ENCODE measurements around the gene SIGLEC12. TPM values are rescaled to one million over a fixed set of nuclear protein-coding genes. Genes with fewer than 3 reads are reported as not detected.

SIGLEC12 gene
- total RNA-seq, 2 donors from 2014 or later, result 1.0 to 1.6 TPM

GRCh38 chr19:51539821-51540366 is 38.3 kb upstream of the SIGLEC12 start:
- no peak overlapping the region for H3K4me3 Mint-ChIP-seq
- H3K36me3 Mint-ChIP-seq (ENCODE audit: insufficient read depth in 2 of 2), result peaks cover 0 to 2% of the 10 kb centered on the region in 2 donors
- ATAC-seq (replicated peaks in 1 of 2) (no peak), DNase-seq (no peak)
- H3K9me3 Mint-ChIP-seq, result no peaks in the 10 kb centered on the region
- no peaks in the 10 kb centered on the region for H3K4me1 Mint-ChIP-seq (ENCODE audit: low read depth)
- H3K27me3 Mint-ChIP-seq (ENCODE audit: low read depth), result peaks cover 86% of the 10 kb centered on the region
- H3K27ac Mint-ChIP-seq, result no peak overlapping the region

- Mint-ChIP-seq H3K27ac (no peak overlapping the region), H3K36me3 (ENCODE audit: insufficient read depth in 2 of 2) (peaks cover 0 to 2% of the 10 kb centered on the region in 2 donors), H3K4me3 (no peak overlapping the region), H3K9me3 (no peaks in the 10 kb centered on the region), H3K4me1 (ENCODE audit: low read depth) (no peaks in the 10 kb centered on the region), H3K27me3 (ENCODE audit: low read depth) (peaks cover 78% of the 10 kb centered on the region)
- no peak for ATAC-seq (replicated peaks in 1 of 2)
- DNase-seq, result no peak
Observed at GRCh38 chr19:51535535-51535934, 33.9 kb upstream of the SIGLEC12 start.

GRCh38 chr19:51531349-51532315 is 30.0 kb upstream of the SIGLEC12 start, which contains the start of gene SIGLEC6:
Gene SIGLEC6, minus strand, starts transcription at chr19:51531670. Its CDS starts 22 bp downstream, at chr19:51531648.
- ATAC-seq (replicated peaks in 1 of 2), result peak in 1 of 2 donors; percentile 32
- H3K4me1 Mint-ChIP-seq (ENCODE audit: low read depth), result no peaks in the 10 kb centered on the region
- H3K4me3 Mint-ChIP-seq, result peak within 1 kb of the TSS in 1 of 2 donors; percentile 19
- H3K9me3 Mint-ChIP-seq, result no peaks in the 10 kb centered on the region
- H3K27me3 Mint-ChIP-seq (ENCODE audit: low read depth), result peaks cover 67% of the 10 kb centered on the region
- H3K36me3 Mint-ChIP-seq (ENCODE audit: insufficient read depth in 2 of 2), result peaks cover 0 to 2% of the 10 kb centered on the region in 2 donors
- H3K27ac Mint-ChIP-seq, result no peak within 1 kb of the TSS
- DNase-seq, result no peak

- ATAC-seq (replicated peaks in 1 of 2) (no peak), DNase-seq (no peak)
- H3K27ac Mint-ChIP-seq, result no peak overlapping the region
- no peaks in the 10 kb centered on the region for H3K9me3 Mint-ChIP-seq
- H3K27me3 Mint-ChIP-seq (ENCODE audit: low read depth), result peaks cover 64% of the 10 kb centered on the region
- H3K36me3 Mint-ChIP-seq (ENCODE audit: insufficient read depth in 2 of 2), result no peaks in the 10 kb centered on the region
- H3K4me1 Mint-ChIP-seq (ENCODE audit: low read depth), result no peaks in the 10 kb centered on the region
- no peak overlapping the region for H3K4me3 Mint-ChIP-seq
Observed at GRCh38 chr19:51530616-51531015, 29.0 kb upstream of the SIGLEC12 start.

- no peak overlapping the region for H3K4me3 Mint-ChIP-seq
- H3K36me3 Mint-ChIP-seq (ENCODE audit: insufficient read depth in 2 of 2), result no peaks in the 10 kb centered on the region
- no peak overlapping the region for H3K27ac Mint-ChIP-seq
- peaks cover 56% of the 10 kb centered on the region for H3K27me3 Mint-ChIP-seq (ENCODE audit: low read depth)
- H3K4me1 Mint-ChIP-seq (ENCODE audit: low read depth), result no peaks in the 10 kb centered on the region
- ATAC-seq (replicated peaks in 1 of 2), result no peak
- H3K9me3 Mint-ChIP-seq, result no peaks in the 10 kb centered on the region
- DNase-seq, result no peak
Observed at GRCh38 chr19:51529301-51529700, 27.7 kb upstream of the SIGLEC12 start.

- ATAC-seq (replicated peaks in 1 of 2), result no peak
- no peaks in the 10 kb centered on the region for H3K36me3 Mint-ChIP-seq (ENCODE audit: insufficient read depth in 2 of 2)
- no peaks in the 10 kb centered on the region for H3K4me1 Mint-ChIP-seq (ENCODE audit: low read depth)
- H3K27me3 Mint-ChIP-seq (ENCODE audit: low read depth), result peaks cover 64% of the 10 kb centered on the region
- no peaks in the 10 kb centered on the region for H3K9me3 Mint-ChIP-seq
- no peak overlapping the region for H3K4me3 Mint-ChIP-seq
- no peak for DNase-seq
- no peak overlapping the region for H3K27ac Mint-ChIP-seq
Observed at GRCh38 chr19:51525651-51526050, 24.1 kb upstream of the SIGLEC12 start.

GRCh38 chr19:51524666-51525264 is 23.2 kb upstream of the SIGLEC12 start:
- Mint-ChIP-seq H3K36me3 (ENCODE audit: insufficient read depth in 2 of 2) (no peaks in the 10 kb centered on the region), H3K9me3 (no peaks in the 10 kb centered on the region), H3K4me1 (ENCODE audit: low read depth) (no peaks in the 10 kb centered on the region), H3K27ac (no peak overlapping the region), H3K27me3 (ENCODE audit: low read depth) (peaks cover 62% of the 10 kb centered on the region), H3K4me3 (no peak overlapping the region)
- DNase-seq (no peak), ATAC-seq (replicated peaks in 1 of 2) (no peak)

- Mint-ChIP-seq H3K4me1 (ENCODE audit: low read depth) (no peaks in the 10 kb centered on the region), H3K27ac (no peak overlapping the region), H3K27me3 (ENCODE audit: low read depth) (peaks cover 57% of the 10 kb centered on the region), H3K9me3 (peaks cover 0 to 2% of the 10 kb centered on the region in 2 donors), H3K4me3 (no peak overlapping the region), H3K36me3 (ENCODE audit: insufficient read depth in 2 of 2) (peaks cover 2% of the 10 kb centered on the region in 2 donors)
- ATAC-seq (replicated peaks in 1 of 2), result no peak
- DNase-seq, result no peak
Observed at GRCh38 chr19:51521781-51522180, 20.2 kb upstream of the SIGLEC12 start.

GRCh38 chr19:51521357-51521756 is 19.8 kb upstream of the SIGLEC12 start:
- ATAC-seq (replicated peaks in 1 of 2) (no peak), DNase-seq (no peak)
- Mint-ChIP-seq H3K4me3 (no peak overlapping the region), H3K27me3 (ENCODE audit: low read depth) (peaks cover 57% of the 10 kb centered on the region), H3K36me3 (ENCODE audit: insufficient read depth in 2 of 2) (peaks cover 2% of the 10 kb centered on the region in 2 donors), H3K9me3 (peaks cover 0 to 2% of the 10 kb centered on the region in 2 donors), H3K27ac (no peak overlapping the region), H3K4me1 (ENCODE audit: low read depth) (no peaks in the 10 kb centered on the region)

- H3K27ac Mint-ChIP-seq, result no peak overlapping the region
- H3K9me3 Mint-ChIP-seq, result peaks cover 0 to 2% of the 10 kb centered on the region in 2 donors
- DNase-seq, result no peak
- H3K27me3 Mint-ChIP-seq (ENCODE audit: low read depth), result peaks cover 53% of the 10 kb centered on the region
- ATAC-seq (replicated peaks in 1 of 2), result no peak
- H3K4me1 Mint-ChIP-seq (ENCODE audit: low read depth), result no peaks in the 10 kb centered on the region
- H3K4me3 Mint-ChIP-seq, result no peak overlapping the region
- peaks cover 2% of the 10 kb centered on the region in 2 donors for H3K36me3 Mint-ChIP-seq (ENCODE audit: insufficient read depth in 2 of 2)
Observed at GRCh38 chr19:51520728-51521127, 19.1 kb upstream of the SIGLEC12 start.

- Mint-ChIP-seq H3K36me3 (ENCODE audit: insufficient read depth in 2 of 2) (peaks cover 2% of the 10 kb centered on the region in 2 donors), H3K4me1 (ENCODE audit: low read depth) (peaks cover 11% of the 10 kb centered on the region), H3K27ac (no peak overlapping the region), H3K4me3 (no peak overlapping the region), H3K27me3 (ENCODE audit: low read depth) (peaks cover 37% of the 10 kb centered on the region), H3K9me3 (peaks cover 0 to 2% of the 10 kb centered on the region in 2 donors)
- DNase-seq (peak; percentile 23 to 37), ATAC-seq (replicated peaks in 1 of 2) (peak; percentile 52 to 69)
Observed at GRCh38 chr19:51514866-51515481, 13.4 kb upstream of the SIGLEC12 start.

GRCh38 chr19:51513968-51514367 is 12.4 kb upstream of the SIGLEC12 start:
- DNase-seq (no peak), ATAC-seq (replicated peaks in 1 of 2) (no peak)
- peaks cover 2% of the 10 kb centered on the region in 2 donors for H3K36me3 Mint-ChIP-seq (ENCODE audit: insufficient read depth in 2 of 2)
- peaks cover 11% of the 10 kb centered on the region for H3K4me1 Mint-ChIP-seq (ENCODE audit: low read depth)
- H3K9me3 Mint-ChIP-seq, result peaks cover 0 to 2% of the 10 kb centered on the region in 2 donors
- H3K27ac Mint-ChIP-seq, result no peak overlapping the region
- peaks cover 37% of the 10 kb centered on the region for H3K27me3 Mint-ChIP-seq (ENCODE audit: low read depth)
- H3K4me3 Mint-ChIP-seq, result no peak overlapping the region

- H3K9me3 Mint-ChIP-seq, result no peaks in the 10 kb centered on the region
- no peaks in the 10 kb centered on the region for H3K36me3 Mint-ChIP-seq (ENCODE audit: insufficient read depth in 2 of 2)
- peaks cover 11% of the 10 kb centered on the region for H3K4me1 Mint-ChIP-seq (ENCODE audit: low read depth)
- H3K27me3 Mint-ChIP-seq (ENCODE audit: low read depth), result peaks cover 27% of the 10 kb centered on the region
- no peak overlapping the region for H3K4me3 Mint-ChIP-seq
- H3K27ac Mint-ChIP-seq, result no peak overlapping the region
- ATAC-seq (replicated peaks in 1 of 2) (peak; percentile 40 to 73), DNase-seq (peak; percentile 28 to 40)
Observed at GRCh38 chr19:51511353-51511752, 9.8 kb upstream of the SIGLEC12 start.
